H1 (cell line): Measurements from ENCODE around the gene TSPEAR. TPM values are rescaled to one million over a fixed set of nuclear protein-coding genes. Genes with fewer than 3 reads are reported as not detected.

Experiments
- CTCF ChIA-PET: fragments of 300-600 bp; sonication (Branson Sonifier 250); formaldehyde crosslinking; loops from one replicate; lab custom pipeline; 2021; ENCODE audit not compliant: partially characterized antibody; lab: Charles Lee
- POLR2A ChIA-PET: fragments of 300-600 bp; sonication (Branson Sonifier 250); formaldehyde crosslinking; loops from one replicate; lab custom pipeline; 2021; ENCODE audit warnings: inconsistent platforms; ENCODE audit not compliant: partially characterized antibody; lab: Charles Lee
- DNase-seq, 2 experiments: peaks; one replicate each; pipeline versions ENCODE4 v3.0.0 to v3.0.0-alpha.2; 2010 to 2022; ENCODE audit warnings: low spot score in 2 of 2, low read depth in 1 of 2, mixed read lengths in 1 of 2
- FAIRE-seq: peaks from 2 replicates; lab custom pipeline; 2011; peaks lifted over from hg19 to GRCh38; lab: Jason Lieb, UNC
- H2AFZ ChIP-seq: 2 replicates; pipeline ENCODE4 v1.8.1; 2012; ENCODE audit warnings: low read length, inconsistent platforms
- H2AK5ac ChIP-seq: 2 replicates; pipeline ENCODE4 v1.6.1; 2013; ENCODE audit warnings: low read depth, low read length
- H2BK120ac ChIP-seq: replicated peaks from 2 replicates; pipeline ENCODE3; 2013; ENCODE audit warnings: low read depth, low read length, inconsistent platforms
- H2BK12ac ChIP-seq: 2 replicates; pipeline ENCODE4 v1.6.1; 2013; ENCODE audit warnings: low read depth, low read length
- H2BK15ac ChIP-seq: 2 replicates; pipeline ENCODE4 v1.6.1; 2013; ENCODE audit warnings: low read length
- H2BK20ac ChIP-seq: 2 replicates; pipeline ENCODE4 v1.6.1; 2013; ENCODE audit warnings: low read length
- H2BK5ac ChIP-seq: 2 replicates; pipeline ENCODE4 v1.6.1; 2013; ENCODE audit warnings: low read depth, low read length
- H3K14ac ChIP-seq: 2 replicates; pipeline ENCODE4 v1.6.1; 2013; ENCODE audit warnings: inconsistent platforms; ENCODE audit not compliant: insufficient read length
- H3K18ac ChIP-seq: 2 replicates; pipeline ENCODE4 v1.6.1; 2013; ENCODE audit warnings: low read length; ENCODE audit errors: extremely low read depth
- H3K23ac ChIP-seq: 2 replicates; pipeline ENCODE4 v1.6.1; 2013; ENCODE audit warnings: inconsistent platforms; ENCODE audit not compliant: insufficient read length
- H3K23me2 ChIP-seq: 2 replicates; pipeline ENCODE4 v1.6.1; 2013; ENCODE audit warnings: low read depth, low read length
- H3K27ac ChIP-seq: 2 replicates; pipeline ENCODE4 v1.6.1; 2011; ENCODE audit warnings: low read depth, low read length, inconsistent platforms
- H3K27me3 ChIP-seq, 4 experiments: replicated peaks in 1 of 4; 1 replicate in 1 of 4; 2 replicates in 3 of 4; pipeline versions ENCODE4 v1.6.1 to v1.8.1; 2011 to 2013; ENCODE audit warnings: low read length in 3 of 4, mild to moderate bottlenecking in 3 of 4, inconsistent platforms in 2 of 4, mixed read lengths in 2 of 4, moderate library complexity in 1 of 4; ENCODE audit not compliant: control insufficient read depth in 3 of 4, insufficient read depth in 3 of 4; ENCODE audit errors: extremely low read depth in 1 of 4
- H3K36me3 ChIP-seq, 4 experiments: 2 replicates each; pipeline versions ENCODE4 v1.6.1 to v1.8.1; 2011 to 2013; ENCODE audit warnings: mild to moderate bottlenecking in 4 of 4, low read length in 3 of 4, moderate library complexity in 2 of 4, control low read depth in 1 of 4, inconsistent platforms in 1 of 4; ENCODE audit not compliant: insufficient read depth in 4 of 4, control insufficient read depth in 2 of 4
- H3K4ac ChIP-seq: replicated peaks from 2 replicates; pipeline ENCODE3; 2013; ENCODE audit warnings: low read length, low read depth, mixed read lengths, inconsistent platforms; ENCODE audit not compliant: insufficient read length
- H3K4me1 ChIP-seq, 4 experiments: replicated peaks in 1 of 4; 1 replicate in 1 of 4; 2 replicates in 3 of 4; pipeline versions ENCODE4 v1.6.1 to v1.8.1; 2011 to 2013; ENCODE audit warnings: low read length in 3 of 4, inconsistent platforms in 2 of 4, mixed read lengths in 1 of 4; ENCODE audit not compliant: insufficient read depth in 4 of 4, control insufficient read depth in 3 of 4
- H3K4me2 ChIP-seq, 2 experiments: 2 replicates each; pipeline versions ENCODE4 v1.6.1 to v1.8.1; 2011 to 2013; ENCODE audit warnings: low read depth in 2 of 2, low read length in 2 of 2, control low read depth in 1 of 2, inconsistent platforms in 1 of 2, mild to moderate bottlenecking in 1 of 2; ENCODE audit not compliant: insufficient read depth in 1 of 2
- H3K4me3 ChIP-seq, 4 experiments: fragments of 200-600, 300-600 bp in 1 of 4; sonication (generic), shearing (Covaris generic), sonication (Bioruptor Twin) in 1 of 4; 2 replicates each; pipeline versions ENCODE4 v1.5.1 to v1.8.1; 2011 to 2016; ENCODE audit warnings: low read length in 4 of 4, low read depth in 3 of 4, control low read depth in 2 of 4, inconsistent platforms in 2 of 4, mild to moderate bottlenecking in 2 of 4, mixed read lengths in 1 of 4, moderate library complexity in 1 of 4; ENCODE audit not compliant: insufficient read depth in 2 of 4; ENCODE audit errors: extremely low read depth in 1 of 4
- H3K56ac ChIP-seq: replicated peaks from 2 replicates; pipeline ENCODE3; 2013; ENCODE audit warnings: low read depth, mild to moderate bottlenecking, mixed read lengths, low read length, inconsistent platforms; ENCODE audit not compliant: insufficient read length
- H3K79me1 ChIP-seq: 2 replicates; pipeline ENCODE4 v1.6.1; 2013; ENCODE audit warnings: low read depth, low read length, control low read depth
- H3K79me2 ChIP-seq, 2 experiments: 2 replicates each; pipeline versions ENCODE4 v1.6.1 to v1.8.1; 2012 to 2013; ENCODE audit warnings: low read length in 2 of 2, mild to moderate bottlenecking in 2 of 2, inconsistent platforms in 1 of 2; ENCODE audit not compliant: insufficient read depth in 2 of 2, control insufficient read depth in 1 of 2
- H3K9ac ChIP-seq, 4 experiments: replicated peaks in 1 of 4; 1 replicate in 1 of 4; 2 replicates in 3 of 4; pipeline versions ENCODE4 v1.6.1 to v1.8.1; 2011 to 2013; ENCODE audit warnings: low read depth in 3 of 4, low read length in 3 of 4, control low read depth in 2 of 4, mild to moderate bottlenecking in 2 of 4, moderate library complexity in 2 of 4, inconsistent platforms in 1 of 4; ENCODE audit errors: extremely low read depth in 1 of 4
- H3K9me3 ChIP-seq, 2 experiments: 2 replicates each; pipeline versions ENCODE4 v1.6.1 to v1.8.1; 2012 to 2013; ENCODE audit warnings: mild to moderate bottlenecking in 2 of 2, moderate library complexity in 2 of 2, control low read depth in 1 of 2, inconsistent platforms in 1 of 2, low read depth in 1 of 2, low read length in 1 of 2, mixed read lengths in 1 of 2; ENCODE audit not compliant: insufficient read depth in 2 of 2
- H4K20me1 ChIP-seq, 2 experiments: replicated peaks in 1 of 2; 2 replicates each; pipeline versions ENCODE3 to v1.8.1; 2011 to 2013; ENCODE audit warnings: inconsistent platforms in 2 of 2, low read length in 2 of 2, mild to moderate bottlenecking in 1 of 2; ENCODE audit not compliant: insufficient read depth in 2 of 2, control insufficient read depth in 1 of 2
- H4K5ac ChIP-seq: 2 replicates; pipeline ENCODE4 v1.6.1; 2013; ENCODE audit warnings: low read length, low read depth, mixed read lengths, inconsistent platforms; ENCODE audit not compliant: insufficient read length
- H4K8ac ChIP-seq: 2 replicates; pipeline ENCODE4 v1.8.0; 2013; ENCODE audit warnings: mild to moderate bottlenecking, moderate library complexity, low read length, inconsistent platforms; ENCODE audit not compliant: insufficient read depth; ENCODE audit errors: extremely low read depth
- H4K91ac ChIP-seq: replicated peaks from 2 replicates; pipeline ENCODE3; 2013; ENCODE audit warnings: low read length, mixed read lengths, inconsistent platforms; ENCODE audit not compliant: insufficient read length
- MAX ChIP-seq: IDR thresholded peaks from 2 replicates; pipeline ENCODE4 v1.6.1; 2012; ENCODE audit warnings: inconsistent platforms
- WGBS, 2 experiments: shearing (Covaris generic) in 1 of 2; methylation state at CpG; one replicate each; pipeline versions ENCODE4 v1.1.6 to v1.1.7; 2013 to 2015; ENCODE audit warnings: low lambda C conversion rate in 2 of 2, mixed read lengths in 2 of 2, inconsistent platforms in 1 of 2, low coverage in 1 of 2, missing lambda C conversion rate in 1 of 2; ENCODE audit not compliant: insufficient replicate concordance in 2 of 2, insufficient coverage in 1 of 2, insufficient read length in 1 of 2; ENCODE audit errors: extremely low coverage in 1 of 2, missing lambda C conversion rate in 1 of 2; 5-methylcytosine and 5-hydroxymethylcytosine counted together
- polyA plus RNA-seq, 7 experiments: library from polyadenylated mRNA; depleted of rRNA in 3 of 7; stranded (reverse) in 5 of 7; unstranded in 2 of 7; fragments of >200 nt in 5 of 7; fragments of 200-250 nt in 2 of 7; gene quantifications; 1 replicate in 5 of 7; 2 replicates in 1 of 7; 4 replicates in 1 of 7; pipeline versions ENCODE4 v1.2.1 to v1.2.3, GENCODE V29; 2011 to 2013; ENCODE audit warnings: missing spikeins in 2 of 7, mixed read lengths in 2 of 7
- total RNA-seq: library from RNA; stranded (reverse); fragmentation: NEBNext Ultra II Directional; extraction: Animal tissue kit (Norgen Biotek cat#: 25700); gene quantifications from 2 replicates; pipeline ENCODE4 v1.2.1, GENCODE V29; 2021

The TSPEAR gene
- total and polyA plus RNA-seq, 2 of the 8 experiments (the other 6 are each of a cell fraction or from before 2014, with no cell fraction given), result 0.58 to 0.89 TPM

GRCh38 chr21:44592446-44593311 lies 118.7 kb downstream of the TSPEAR start, which contains the start of gene KRTAP10-6:
Gene KRTAP10-6, minus strand, starts transcription at chr21:44592505. Its CDS starts 21 bp downstream, at chr21:44592484.
- H4K8ac ChIP-seq, result peak within 1 kb of the TSS; percentile 91
- no peaks in the 10 kb centered on the region for H4K20me1 ChIP-seq
- H2BK5ac ChIP-seq, result peak within 1 kb of the TSS; percentile 71; the same call in 1 of the 2 replicates
- H2BK12ac ChIP-seq, result peak within 1 kb of the TSS; percentile 99
- no peak within 1 kb of the TSS for H3K56ac ChIP-seq
- no peak within 1 kb of the TSS for H2AFZ ChIP-seq
- peak within 1 kb of the TSS; percentile 83 for H2BK120ac ChIP-seq
- H3K79me2 ChIP-seq, result no peaks in the 10 kb centered on the region
- H3K4ac ChIP-seq, result no peak within 1 kb of the TSS
- H3K36me3 ChIP-seq, result no peaks in the 10 kb centered on the region; a peak in 1 of 8 replicates
- DNase-seq, result peak in 1 of 2 experiments; percentile 47
- CTCF ChIA-PET, result interaction anchor here (0.6 to 1.6 kb wide), 6 partner anchors 9 to 201 kb away, joined by 3 to 6 read pairs (median 3); no protein-coding TSS in a partner anchor
- no peak within 1 kb of the TSS for H3K4me3 ChIP-seq
- POLR2A ChIA-PET, result no interaction called here
- H3K23me2 ChIP-seq, result 0 out of 2 replicates have a peak, but pooled peaks cover 4% of the 10 kb centered on the region
- H3K9ac ChIP-seq, result no peak within 1 kb of the TSS; a peak in 1 of 7 replicates
- H3K79me1 ChIP-seq, result no peaks in the 10 kb centered on the region
- peak within 1 kb of the TSS; percentile 93; the same call in 1 of the 2 replicates for H2BK20ac ChIP-seq
- WGBS, 2 experiments, result 81% methylated on average over 32 of the region's 33 CpGs; no CpG with 5 or more reads in 1 of the 2 experiments
- peaks cover 2 to 20% (median 6%) of the 10 kb centered on the region in 4 experiments for H3K4me1 ChIP-seq
- H2BK15ac ChIP-seq, result peak within 1 kb of the TSS; percentile 81; the same call in 1 of the 2 replicates
- peak within 1 kb of the TSS; percentile 87 for H3K18ac ChIP-seq
- H2AK5ac ChIP-seq, result peak within 1 kb of the TSS; percentile 90; the same call in 1 of the 2 replicates
- TF ChIP-seq MAX, result no peak
- no peak within 1 kb of the TSS for H3K14ac ChIP-seq
- no peak within 1 kb of the TSS for H4K5ac ChIP-seq
- H4K91ac ChIP-seq, result peak within 1 kb of the TSS; percentile 98
- no peaks in the 10 kb centered on the region for H3K9me3 ChIP-seq
- H3K27ac ChIP-seq, result no peak within 1 kb of the TSS; the same call in 1 of the 2 replicates
- no peak within 1 kb of the TSS for H3K4me2 ChIP-seq
- no peak within 1 kb of the TSS for H3K23ac ChIP-seq
- FAIRE-seq, result no peak
- H3K27me3 ChIP-seq, result no peaks in the 10 kb centered on the region
